NCI-H345 treated with DMSO at 0.1 percent for 48 hours (cell line): ENCODE measurements around the gene OSBPL10.
"Not testable (repeated sequence)": the region's sequence is repeated elsewhere in the genome, so short reads cannot be mapped to it uniquely, and the experiment has no call there.

Source experiments
- DNase-seq: peaks from one replicate; lab custom pipeline; 2025; ENCODE audit not compliant: unreplicated experiment; lab: John Stamatoyannopoulos, UW

OSBPL10 gene

GRCh38 chr3:31992995-31993394, 11.9 kb upstream of the OSBPL10 start:
- not testable (repeated sequence) for DNase-seq

GRCh38 chr3:31988271-31988670, 7.2 kb upstream of the OSBPL10 start:
- no peak for DNase-seq

GRCh38 chr3:31985831-31986230, 4.8 kb upstream of the OSBPL10 start:
- DNase-seq, result no peak

- no peak for DNase-seq
These were observed 3.3 kb upstream of the OSBPL10 start for GRCh38 chr3:31984321-31984720.

- no peak for DNase-seq
These were observed 394 bp downstream of the OSBPL10 start for GRCh38 chr3:31980530-31981205.

GRCh38 chr3:31979001-31979697, 1.9 kb downstream of the OSBPL10 start:
- no peak for DNase-seq

- no peak for DNase-seq
These were observed 2.5 kb downstream of the OSBPL10 start for GRCh38 chr3:31978553-31978952.

GRCh38 chr3:31977736-31978135, 3.3 kb downstream of the OSBPL10 start:
- no peak for DNase-seq

GRCh38 chr3:31976302-31976701, 4.8 kb downstream of the OSBPL10 start:
- no peak for DNase-seq

GRCh38 chr3:31974964-31975363, 6.1 kb downstream of the OSBPL10 start:
- no peak for DNase-seq

- DNase-seq, result no peak
These were observed 6.6 kb downstream of the OSBPL10 start for GRCh38 chr3:31974471-31974870.

- DNase-seq, result no peak
These were observed 7.2 kb downstream of the OSBPL10 start for GRCh38 chr3:31973837-31974236.

- no peak for DNase-seq
These were observed 8.0 kb downstream of the OSBPL10 start for GRCh38 chr3:31973081-31973480.

GRCh38 chr3:31971607-31972006, 9.5 kb downstream of the OSBPL10 start:
- no peak for DNase-seq

- DNase-seq, result no peak
These were observed 12.1 kb downstream of the OSBPL10 start for GRCh38 chr3:31968927-31969418.

GRCh38 chr3:31968369-31968926, 12.6 kb downstream of the OSBPL10 start:
- no peak for DNase-seq

- no peak for DNase-seq
These were observed 13.5 kb downstream of the OSBPL10 start for GRCh38 chr3:31967592-31967991.

- no peak for DNase-seq
These were observed 14.0 kb downstream of the OSBPL10 start for GRCh38 chr3:31966978-31967591.

GRCh38 chr3:31962801-31963205, 18.3 kb downstream of the OSBPL10 start:
- DNase-seq, result no peak

GRCh38 chr3:31960793-31961431, 20.1 kb downstream of the OSBPL10 start:
- no peak for DNase-seq
